Mucosa of descending colon (tissue), 3 donors: Measurements from ENCODE around the gene MEAF6. TPM values are rescaled to one million over a fixed set of nuclear protein-coding genes. Genes with fewer than 3 reads are reported as not detected.

Source experiments
- ATAC-seq: fragments of 200-7000 bp; cut with Tn5 transposase; one replicate; pipeline ENCODE4 v1.9.1; 2020; ENCODE audit warnings: mild to moderate bottlenecking, moderate library complexity
- DNase-seq, 3 donors: peaks; one replicate each; pipeline ENCODE4 v3.0.0-alpha.2; 2020
- H3K36me3 ChIP-seq: fragments of 200-600 bp; one replicate; pipeline ENCODE4 v1.8.0; 2021; ENCODE audit warnings: low read depth, mild to moderate bottlenecking
- H3K4me1 ChIP-seq: fragments of 200-600 bp; one replicate; pipeline ENCODE4 v1.8.0; 2021; ENCODE audit warnings: low read depth, mild to moderate bottlenecking
- H3K4me3 ChIP-seq: fragments of 200-600 bp; one replicate; pipeline ENCODE4 v1.8.0; 2021; ENCODE audit warnings: mild to moderate bottlenecking
- H3K9me3 ChIP-seq: fragments of 200-600 bp; one replicate; pipeline ENCODE4 v1.8.0; 2021; ENCODE audit warnings: mild to moderate bottlenecking
- CTCF ChIP-seq: fragments of 200-600 bp; IDR thresholded peaks from one replicate; pipeline ENCODE4 v1.8.0; 2022; ENCODE audit warnings: antibody characterized with exemption, mild to moderate bottlenecking
- intact Hi-C, 2 donors: fragments of 100-400 bp; cut with DNase I in 1 of 2; cut with micrococcal nuclease in 1 of 2; formaldehyde crosslinking; loops; one replicate each; pipeline versions ENCODE4 v1.11.0 to v1.11.1; 2022; cut with DNase I, micrococcal nuclease
- total RNA-seq, 3 donors: library from RNA; stranded (reverse); fragmentation: NEBNext Ultra II Directional in 2 of 3; extraction: Animal tissue kit (Norgen Biotek cat#: 25700) in 2 of 3; gene quantifications; one replicate each; pipeline versions ENCODE4 v1.2.1 to v1.2.4, GENCODE V29; 2021 to 2023
- donor health status: DM: no; HTN: no; CAD: no; lungs with moderate emphysema.
- donor health status: DM: no; HTN: no; CAD: no.
- donor health status: DM: no; HTN: yes; CAD: no.

Gene MEAF6
- total RNA-seq, 3 donors from 2014 or later, result 30.2 to 59.5 (median 35.4) TPM

- ATAC-seq (no peak), DNase-seq (no peak)
- Histone ChIP-seq H3K4me1 (peaks cover 6% of the 10 kb centered on the region), H3K36me3 (no peaks in the 10 kb centered on the region), H3K4me3 (no peak overlapping the region), H3K9me3 (no peaks in the 10 kb centered on the region)
- intact Hi-C loops, result loop anchor here (5.0 kb wide), 1 partner anchor 35 kb away; no protein-coding TSS in a partner anchor
- TF ChIP-seq CTCF, result no peak
Measured at GRCh38 chr1:37452416-37452815, 62.1 kb downstream of the MEAF6 start.

- intact Hi-C loops, result loop anchor here (5.0 kb wide), 1 partner anchor 37 kb away; no protein-coding TSS in a partner anchor
- ATAC-seq (no peak), DNase-seq (peak in 1 of 3 donors; percentile 16)
- TF ChIP-seq CTCF, result no peak
- no peaks in the 10 kb centered on the region for H3K9me3 ChIP-seq
- no peaks in the 10 kb centered on the region for H3K36me3 ChIP-seq
- peaks cover 3% of the 10 kb centered on the region for H3K4me1 ChIP-seq
- no peak overlapping the region for H3K4me3 ChIP-seq
Measured at GRCh38 chr1:37449936-37450335, 64.6 kb downstream of the MEAF6 start.

GRCh38 chr1:37448691-37449417, 65.7 kb downstream of the MEAF6 start:
- DNase-seq (no peak), ATAC-seq (peak; percentile 19)
- Histone ChIP-seq H3K4me1 (no peaks in the 10 kb centered on the region), H3K4me3 (no peak overlapping the region), H3K9me3 (no peaks in the 10 kb centered on the region), H3K36me3 (no peaks in the 10 kb centered on the region)
- intact Hi-C loops, result no loop called here
- TF ChIP-seq CTCF, result no peak

GRCh38 chr1:37448185-37448584, 66.4 kb downstream of the MEAF6 start:
- no peak for TF ChIP-seq CTCF
- no peak for ATAC-seq
- intact Hi-C loops, result no loop called here
- Histone ChIP-seq H3K9me3 (no peaks in the 10 kb centered on the region), H3K4me3 (no peak overlapping the region), H3K36me3 (no peaks in the 10 kb centered on the region), H3K4me1 (no peaks in the 10 kb centered on the region)
- DNase-seq, result no peak

GRCh38 chr1:37446874-37447273, 67.7 kb downstream of the MEAF6 start:
- Histone ChIP-seq H3K36me3 (no peaks in the 10 kb centered on the region), H3K4me3 (no peak overlapping the region), H3K9me3 (no peaks in the 10 kb centered on the region), H3K4me1 (no peaks in the 10 kb centered on the region)
- no peak for TF ChIP-seq CTCF
- DNase-seq (no peak), ATAC-seq (no peak)
- intact Hi-C loops, result no loop called here
